Measurements from ENCODE around the gene NDUFAF4. TPM values are rescaled to one million over a fixed set of nuclear protein-coding genes. Genes with fewer than 3 reads are reported as not detected.

The NDUFAF4 gene
- total and polyA plus RNA-seq, 2 experiments from 2014 or later, result 7.2 to 83.4 TPM

- Histone ChIP-seq H3K4me2 (ENCODE audit: unreplicated experiment) (no peak overlapping the region), H3K4me3 (no peak overlapping the region), H3F3A (ENCODE audit: insufficient read depth) (no peaks in the 10 kb centered on the region), H4K20me1 (ENCODE audit: insufficient read depth) (no peaks in the 10 kb centered on the region), H3K27me3 (replicated peaks; ENCODE audit: insufficient read depth) (no peaks in the 10 kb centered on the region), H3K9ac (no peak overlapping the region), H3K27ac (no peak overlapping the region), H3K36me3 (ENCODE audit: low read depth) (no peaks in the 10 kb centered on the region), H3K79me2 (ENCODE audit: insufficient read depth) (no peaks in the 10 kb centered on the region), H3K9me3 (ENCODE audit: low read depth) (no peaks in the 10 kb centered on the region), H3K9me2 (ENCODE audit: insufficient read depth) (no peaks in the 10 kb centered on the region), H3K4me1 (ENCODE audit: insufficient read depth) (no peaks in the 10 kb centered on the region), H2AFZ (no peak overlapping the region)
- in situ Hi-C loops (cut with MboI), result no loop called here
- TF ChIP-seq EZH2 (IDR thresholded peaks at IDR 0.05; ENCODE audit: insufficient read depth, poor library complexity, severe bottlenecking) (no peak), EZH2phosphoT487 (IDR thresholded peaks at IDR 0.05; ENCODE audit: insufficient read depth, low read depth) (no peak)
- no peak for DNase-seq
- WGBS, 2 experiments (ENCODE audit: low coverage in 1 of 2, low lambda C conversion rate in 2 of 2, missing lambda C conversion rate in 2 of 2), result 5 to 6% methylated on average over 1 of the region's 1 CpG
These were observed 35.1 kb downstream of the NDUFAF4 start for GRCh38 chr6:96862560-96862959.

- Histone ChIP-seq H3K27ac (no peak overlapping the region), H2AFZ (no peak overlapping the region), H3K4me2 (ENCODE audit: unreplicated experiment) (no peak overlapping the region), H3K27me3 (replicated peaks; ENCODE audit: insufficient read depth) (no peaks in the 10 kb centered on the region; the same call in 1 of the 2 replicates), H3K9me2 (ENCODE audit: insufficient read depth) (no peaks in the 10 kb centered on the region), H4K20me1 (ENCODE audit: insufficient read depth) (no peaks in the 10 kb centered on the region), H3K4me1 (ENCODE audit: insufficient read depth) (no peaks in the 10 kb centered on the region), H3K9ac (no peak overlapping the region), H3F3A (ENCODE audit: insufficient read depth) (no peaks in the 10 kb centered on the region), H3K79me2 (ENCODE audit: insufficient read depth) (no peaks in the 10 kb centered on the region), H3K9me3 (ENCODE audit: low read depth) (no peaks in the 10 kb centered on the region), H3K36me3 (ENCODE audit: low read depth) (no peaks in the 10 kb centered on the region), H3K4me3 (no peak overlapping the region)
- no peak for DNase-seq
- no peak for TF ChIP-seq EZH2 (IDR thresholded peaks at IDR 0.05; ENCODE audit: insufficient read depth, poor library complexity, severe bottlenecking)
- in situ Hi-C loops (cut with MboI), result no loop called here
These were observed 36.1 kb downstream of the NDUFAF4 start for GRCh38 chr6:96861588-96861987.

- in situ Hi-C loops (cut with MboI), result no loop called here
- H3K9me2 ChIP-seq (ENCODE audit: insufficient read depth), result no peaks in the 10 kb centered on the region
- no peak overlapping the region for H3K9ac ChIP-seq
- H3K9me3 ChIP-seq (ENCODE audit: low read depth), result no peaks in the 10 kb centered on the region
- H3K4me2 ChIP-seq (ENCODE audit: unreplicated experiment), result no peak overlapping the region
- no peaks in the 10 kb centered on the region for H3K4me1 ChIP-seq (ENCODE audit: insufficient read depth)
- no peak for TF ChIP-seq EZH2phosphoT487 (IDR thresholded peaks at IDR 0.05; ENCODE audit: insufficient read depth, low read depth)
- no peak for TF ChIP-seq EZH2 (IDR thresholded peaks at IDR 0.05; ENCODE audit: insufficient read depth, poor library complexity, severe bottlenecking)
- no peaks in the 10 kb centered on the region for H3K79me2 ChIP-seq (ENCODE audit: insufficient read depth)
- 44 to 48% methylated on average over 1 of the region's 1 CpG for WGBS, 2 experiments (ENCODE audit: low coverage in 1 of 2, low lambda C conversion rate in 2 of 2, missing lambda C conversion rate in 2 of 2)
- H2AFZ ChIP-seq, result no peak overlapping the region
- no peaks in the 10 kb centered on the region for H4K20me1 ChIP-seq (ENCODE audit: insufficient read depth)
- no peak for DNase-seq
- no peaks in the 10 kb centered on the region for H3K36me3 ChIP-seq (ENCODE audit: low read depth)
- H3K4me3 ChIP-seq, result no peak overlapping the region
- no peaks in the 10 kb centered on the region for H3F3A ChIP-seq (ENCODE audit: insufficient read depth)
- no peak overlapping the region for H3K27ac ChIP-seq
- no peaks in the 10 kb centered on the region; the same call in 1 of the 2 replicates for H3K27me3 ChIP-seq (replicated peaks; ENCODE audit: insufficient read depth)
These were observed 40.8 kb downstream of the NDUFAF4 start for GRCh38 chr6:96856856-96857255.

GRCh38 chr6:96853083-96853482, 44.6 kb downstream of the NDUFAF4 start:
- Histone ChIP-seq H3K27me3 (replicated peaks; ENCODE audit: insufficient read depth) (no peaks in the 10 kb centered on the region; the same call in 1 of the 2 replicates), H3K27ac (no peak overlapping the region), H4K20me1 (ENCODE audit: insufficient read depth) (no peaks in the 10 kb centered on the region), H3K4me1 (ENCODE audit: insufficient read depth) (no peaks in the 10 kb centered on the region), H3K36me3 (ENCODE audit: low read depth) (no peaks in the 10 kb centered on the region), H3K9ac (no peak overlapping the region), H3K9me2 (ENCODE audit: insufficient read depth) (no peaks in the 10 kb centered on the region), H3K4me3 (no peak overlapping the region), H2AFZ (no peak overlapping the region), H3K4me2 (ENCODE audit: unreplicated experiment) (no peak overlapping the region), H3F3A (ENCODE audit: insufficient read depth) (no peaks in the 10 kb centered on the region), H3K9me3 (ENCODE audit: low read depth) (no peaks in the 10 kb centered on the region), H3K79me2 (ENCODE audit: insufficient read depth) (no peaks in the 10 kb centered on the region)
- TF ChIP-seq EZH2 (IDR thresholded peaks at IDR 0.05; ENCODE audit: insufficient read depth, poor library complexity, severe bottlenecking) (no peak), EZH2phosphoT487 (IDR thresholded peaks at IDR 0.05; ENCODE audit: insufficient read depth, low read depth) (no peak)
- WGBS, 2 experiments (ENCODE audit: low coverage in 1 of 2, low lambda C conversion rate in 2 of 2, missing lambda C conversion rate in 2 of 2), result 44 to 50% methylated on average over 2 of the region's 2 CpGs
- DNase-seq, result no peak
- in situ Hi-C loops (cut with MboI), result no loop called here

GRCh38 chr6:96852605-96853004, 45.1 kb downstream of the NDUFAF4 start:
- no peaks in the 10 kb centered on the region for H3K36me3 ChIP-seq (ENCODE audit: low read depth)
- no peaks in the 10 kb centered on the region for H3K79me2 ChIP-seq (ENCODE audit: insufficient read depth)
- 69 to 81% methylated on average over 3 of the region's 3 CpGs for WGBS, 2 experiments (ENCODE audit: low coverage in 1 of 2, low lambda C conversion rate in 2 of 2, missing lambda C conversion rate in 2 of 2)
- H3K27me3 ChIP-seq (replicated peaks; ENCODE audit: insufficient read depth), result no peaks in the 10 kb centered on the region; the same call in 1 of the 2 replicates
- H3K4me1 ChIP-seq (ENCODE audit: insufficient read depth), result no peaks in the 10 kb centered on the region
- H4K20me1 ChIP-seq (ENCODE audit: insufficient read depth), result no peaks in the 10 kb centered on the region
- H3K4me2 ChIP-seq (ENCODE audit: unreplicated experiment), result no peak overlapping the region
- no peak overlapping the region for H3K9ac ChIP-seq
- no peaks in the 10 kb centered on the region for H3K9me2 ChIP-seq (ENCODE audit: insufficient read depth)
- H3F3A ChIP-seq (ENCODE audit: insufficient read depth), result no peaks in the 10 kb centered on the region
- TF ChIP-seq EZH2phosphoT487 (IDR thresholded peaks at IDR 0.05; ENCODE audit: insufficient read depth, low read depth), result no peak
- TF ChIP-seq EZH2 (IDR thresholded peaks at IDR 0.05; ENCODE audit: insufficient read depth, poor library complexity, severe bottlenecking), result no peak
- in situ Hi-C loops (cut with MboI), result no loop called here
- DNase-seq, result no peak
- H3K27ac ChIP-seq, result no peak overlapping the region
- H2AFZ ChIP-seq, result no peak overlapping the region
- no peak overlapping the region for H3K4me3 ChIP-seq
- H3K9me3 ChIP-seq (ENCODE audit: low read depth), result no peaks in the 10 kb centered on the region

Data from GM23248 (cell line).